Measurements from ENCODE around the gene TPX2. TPM values are rescaled to one million over a fixed set of nuclear protein-coding genes. Genes with fewer than 3 reads are reported as not detected.

The TPX2 gene
- polyA plus RNA-seq, 1 of the 3 experiments (the other 2 are of a cell fraction) = 17.1 TPM

DNA sequence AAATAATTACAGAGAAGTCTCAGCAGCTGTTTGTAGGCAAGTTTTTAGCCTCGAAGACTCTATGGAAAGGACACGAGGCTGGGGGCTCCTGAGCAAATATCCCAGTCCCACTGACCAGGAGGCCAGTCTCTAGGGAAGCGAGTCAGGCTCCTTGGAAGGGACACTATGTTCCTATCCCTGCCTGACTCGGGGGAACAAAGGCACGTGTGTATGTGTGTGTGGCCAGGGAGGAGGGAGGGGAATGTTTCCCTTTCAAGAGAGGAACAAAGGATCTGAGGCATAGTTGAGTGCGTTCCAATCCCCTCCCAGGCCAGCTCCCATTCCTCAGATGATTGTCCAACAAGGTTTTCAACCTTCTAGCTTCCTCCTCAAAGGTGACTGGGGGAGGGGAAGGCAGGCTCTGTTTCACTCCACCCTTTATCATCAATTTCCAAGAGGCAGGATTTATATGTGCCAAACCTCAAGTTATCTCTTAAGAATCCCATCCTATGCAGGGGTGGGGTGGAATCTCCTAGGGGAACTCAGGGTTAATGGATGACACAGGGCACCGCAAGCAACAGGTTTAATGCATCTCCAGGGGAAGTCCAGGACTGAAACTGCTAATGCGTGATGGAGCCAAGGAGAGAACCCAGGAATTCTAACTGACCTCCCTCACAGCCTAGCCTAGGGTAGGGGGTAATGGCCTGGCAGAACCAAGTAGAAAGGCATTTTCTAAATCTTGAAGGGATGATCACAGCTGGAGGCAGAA is 26.4 kb upstream of the TPX2 start (continued):
- TF ChIP-seq, protein P1, sequence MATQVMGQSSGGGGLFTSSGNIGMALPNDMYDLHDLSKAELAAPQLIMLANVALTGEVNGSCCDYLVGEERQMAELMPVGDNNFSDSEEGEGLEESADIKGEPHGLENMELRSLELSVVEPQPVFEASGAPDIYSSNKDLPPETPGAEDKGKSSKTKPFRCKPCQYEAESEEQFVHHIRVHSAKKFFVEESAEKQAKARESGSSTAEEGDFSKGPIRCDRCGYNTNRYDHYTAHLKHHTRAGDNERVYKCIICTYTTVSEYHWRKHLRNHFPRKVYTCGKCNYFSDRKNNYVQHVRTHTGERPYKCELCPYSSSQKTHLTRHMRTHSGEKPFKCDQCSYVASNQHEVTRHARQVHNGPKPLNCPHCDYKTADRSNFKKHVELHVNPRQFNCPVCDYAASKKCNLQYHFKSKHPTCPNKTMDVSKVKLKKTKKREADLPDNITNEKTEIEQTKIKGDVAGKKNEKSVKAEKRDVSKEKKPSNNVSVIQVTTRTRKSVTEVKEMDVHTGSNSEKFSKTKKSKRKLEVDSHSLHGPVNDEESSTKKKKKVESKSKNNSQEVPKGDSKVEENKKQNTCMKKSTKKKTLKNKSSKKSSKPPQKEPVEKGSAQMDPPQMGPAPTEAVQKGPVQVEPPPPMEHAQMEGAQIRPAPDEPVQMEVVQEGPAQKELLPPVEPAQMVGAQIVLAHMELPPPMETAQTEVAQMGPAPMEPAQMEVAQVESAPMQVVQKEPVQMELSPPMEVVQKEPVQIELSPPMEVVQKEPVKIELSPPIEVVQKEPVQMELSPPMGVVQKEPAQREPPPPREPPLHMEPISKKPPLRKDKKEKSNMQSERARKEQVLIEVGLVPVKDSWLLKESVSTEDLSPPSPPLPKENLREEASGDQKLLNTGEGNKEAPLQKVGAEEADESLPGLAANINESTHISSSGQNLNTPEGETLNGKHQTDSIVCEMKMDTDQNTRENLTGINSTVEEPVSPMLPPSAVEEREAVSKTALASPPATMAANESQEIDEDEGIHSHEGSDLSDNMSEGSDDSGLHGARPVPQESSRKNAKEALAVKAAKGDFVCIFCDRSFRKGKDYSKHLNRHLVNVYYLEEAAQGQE (IDR thresholded peaks at IDR 0.05; ENCODE audit: low read depth, low read length) = peak; percentile 63; the same call in 1 of the 2 replicates
- peak; percentile 87 for TF ChIP-seq NFIC (IDR thresholded peaks at IDR 0.05; ENCODE audit: borderline replicate concordance)
- no peak; the same call in 1 of the 2 replicates for TF ChIP-seq POLR2AphosphoS5 (IDR thresholded peaks at IDR 0.05; ENCODE audit: low read depth, low read length)
- TF ChIP-seq TCF12 (IDR thresholded peaks at IDR 0.05) = peak; percentile 71; the same call in 1 of the 2 replicates
- TF ChIP-seq EP300 (IDR thresholded peaks at IDR 0.05; ENCODE audit: borderline replicate concordance in 1 of 2, low read depth in 1 of 2, low read length in 1 of 2) = peak in 1 of 2 experiments; percentile 58; a peak in 1 of 4 replicates
- TF ChIP-seq CHD2 (IDR thresholded peaks at IDR 0.05; ENCODE audit: low read length, partially characterized antibody) = no peak
- TF ChIP-seq, protein P2, sequence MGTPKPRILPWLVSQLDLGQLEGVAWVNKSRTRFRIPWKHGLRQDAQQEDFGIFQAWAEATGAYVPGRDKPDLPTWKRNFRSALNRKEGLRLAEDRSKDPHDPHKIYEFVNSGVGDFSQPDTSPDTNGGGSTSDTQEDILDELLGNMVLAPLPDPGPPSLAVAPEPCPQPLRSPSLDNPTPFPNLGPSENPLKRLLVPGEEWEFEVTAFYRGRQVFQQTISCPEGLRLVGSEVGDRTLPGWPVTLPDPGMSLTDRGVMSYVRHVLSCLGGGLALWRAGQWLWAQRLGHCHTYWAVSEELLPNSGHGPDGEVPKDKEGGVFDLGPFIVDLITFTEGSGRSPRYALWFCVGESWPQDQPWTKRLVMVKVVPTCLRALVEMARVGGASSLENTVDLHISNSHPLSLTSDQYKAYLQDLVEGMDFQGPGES (IDR thresholded peaks at IDR 0.05; ENCODE audit: low read depth, low read length) = no peak
- TF ChIP-seq EZH2phosphoT487 (IDR thresholded peaks at IDR 0.05; ENCODE audit: borderline replicate concordance, low read depth) = no peak
- TF ChIP-seq NRF1 (IDR thresholded peaks at IDR 0.05; ENCODE audit: low read depth, low read length) = no peak

DNA sequence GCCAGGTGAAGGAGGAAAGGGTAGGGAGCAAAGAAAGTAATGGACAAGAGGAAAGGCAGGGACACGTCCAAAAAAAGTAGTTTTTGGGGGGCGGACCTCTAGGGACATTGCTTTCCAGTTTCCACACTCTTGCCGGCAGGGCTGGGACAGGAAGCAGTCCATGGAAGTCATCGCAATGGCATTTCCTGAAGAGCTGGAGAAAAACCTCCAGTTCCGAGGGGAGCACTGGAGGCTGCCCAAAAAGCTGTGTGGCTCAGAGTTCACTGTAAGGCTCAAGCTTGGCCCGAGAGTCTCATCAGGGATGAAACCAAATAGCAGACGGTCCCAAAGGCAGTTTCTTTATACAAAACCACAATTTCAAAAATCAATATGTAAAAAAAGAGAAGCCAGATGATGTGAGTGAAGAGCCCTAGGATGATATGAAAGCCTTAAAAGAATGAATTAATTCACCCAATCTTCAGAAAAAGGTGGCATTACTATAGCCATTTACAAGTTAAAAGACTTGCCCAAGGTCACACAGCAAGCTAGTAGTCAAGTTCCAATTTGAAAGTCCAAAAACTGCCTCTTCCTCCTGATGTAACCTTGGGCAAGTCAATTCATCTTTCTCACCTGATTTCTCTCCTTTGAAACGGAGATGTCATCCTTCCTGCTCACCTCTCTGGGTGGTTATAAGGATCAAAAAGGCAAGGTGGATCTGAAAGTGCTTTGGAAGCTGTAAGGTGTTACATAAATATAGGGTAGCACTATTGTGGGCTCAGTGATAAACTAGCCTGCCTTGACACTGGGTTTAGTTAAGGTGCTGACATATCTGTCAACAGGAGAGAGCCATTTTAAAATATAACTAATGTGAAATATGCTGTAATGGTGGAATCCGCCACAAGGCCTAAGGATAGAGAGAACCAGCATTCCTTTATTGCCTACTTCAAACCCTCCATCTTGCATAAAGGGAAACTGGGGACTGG is 25.5 kb upstream of the TPX2 start:
- Histone ChIP-seq H3K27ac (ENCODE audit: low read depth in 2 of 2, low read length in 1 of 2) (peak overlapping the region; percentile 95 to 99), H3K4me2 (peak overlapping the region; percentile 76), H3K4me3 (ENCODE audit: low read depth in 2 of 2, low read length in 1 of 2) (peak overlapping the region; percentile 17 to 43; a peak in 3 of 4 replicates), H3K9me3 (no peaks in the 10 kb centered on the region), H3K36me3 (replicated peaks in 1 of 2; ENCODE audit: control insufficient read depth in 1 of 2, insufficient read depth in 2 of 2, low read length in 1 of 2) (peaks cover 41 to 58% of the 10 kb centered on the region in 2 experiments), H3K4me1 (ENCODE audit: control insufficient read depth in 1 of 2, insufficient read depth in 2 of 2, low read depth in 1 of 2, low read length in 1 of 2) (peaks cover 38 to 52% of the 10 kb centered on the region in 2 experiments), H4K20me1 (ENCODE audit: insufficient read depth) (no peaks in the 10 kb centered on the region), H3K79me2 (ENCODE audit: insufficient read depth) (peaks cover 88% of the 10 kb centered on the region), H3K9me2 (no peaks in the 10 kb centered on the region), H3K9ac (peak overlapping the region; percentile 78), H3F3A (replicated peaks; ENCODE audit: insufficient read depth) (peaks cover 38% of the 10 kb centered on the region), H2AFZ (ENCODE audit: low read depth) (no peak overlapping the region), H3K27me3 (ENCODE audit: insufficient read depth) (no peaks in the 10 kb centered on the region)
- ChIA-PET CTCF (interaction anchor here (1.0 to 1.9 kb wide), 5 partner anchors 9 to 144 kb away, joined by 3 to 5 read pairs (median 3); partner anchors contain the start of gene BCL2L1), POLR2A (interaction anchor here (0.6 kb wide), 1 partner anchor 10 kb away, joined by 3 read pairs; no protein-coding TSS in a partner anchor)
- 27% methylated on average over 9 of the region's 9 CpGs for WGBS (ENCODE audit: low lambda C conversion rate)
- DNase-seq = no peak
- TF ChIP-seq POLR2AphosphoS5 (IDR thresholded peaks at IDR 0.05; ENCODE audit: low read depth, low read length) (no peak), JUND (IDR thresholded peaks at IDR 0.05) (peak; percentile 93), GABPA (IDR thresholded peaks at IDR 0.05; ENCODE audit: low read depth) (peak; percentile 66; the same call in 1 of the 2 replicates), RXRA (IDR thresholded peaks at IDR 0.05; ENCODE audit: borderline replicate concordance, low read depth) (peak; percentile 93), TCF12 (IDR thresholded peaks at IDR 0.05) (peak; percentile 78), NRF1 (IDR thresholded peaks at IDR 0.05; ENCODE audit: low read depth, low read length) (no peak), RFX5 (IDR thresholded peaks at IDR 0.05; ENCODE audit: low read length) (no peak), EZH2phosphoT487 (IDR thresholded peaks at IDR 0.05; ENCODE audit: borderline replicate concordance, low read depth) (no peak)
- TF ChIP-seq, protein P3, sequence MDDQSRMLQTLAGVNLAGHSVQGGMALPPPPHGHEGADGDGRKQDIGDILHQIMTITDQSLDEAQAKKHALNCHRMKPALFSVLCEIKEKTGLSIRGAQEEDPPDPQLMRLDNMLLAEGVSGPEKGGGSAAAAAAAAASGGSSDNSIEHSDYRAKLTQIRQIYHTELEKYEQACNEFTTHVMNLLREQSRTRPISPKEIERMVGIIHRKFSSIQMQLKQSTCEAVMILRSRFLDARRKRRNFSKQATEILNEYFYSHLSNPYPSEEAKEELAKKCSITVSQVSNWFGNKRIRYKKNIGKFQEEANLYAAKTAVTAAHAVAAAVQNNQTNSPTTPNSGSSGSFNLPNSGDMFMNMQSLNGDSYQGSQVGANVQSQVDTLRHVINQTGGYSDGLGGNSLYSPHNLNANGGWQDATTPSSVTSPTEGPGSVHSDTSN (IDR thresholded peaks at IDR 0.05) = peak; percentile 59
- TF ChIP-seq, protein P4, sequence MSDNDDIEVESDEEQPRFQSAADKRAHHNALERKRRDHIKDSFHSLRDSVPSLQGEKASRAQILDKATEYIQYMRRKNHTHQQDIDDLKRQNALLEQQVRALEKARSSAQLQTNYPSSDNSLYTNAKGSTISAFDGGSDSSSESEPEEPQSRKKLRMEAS (IDR thresholded peaks at IDR 0.05; ENCODE audit: low read depth) = peak; percentile 76; the same call in 1 of the 2 replicates
- TF ChIP-seq, protein P5, sequence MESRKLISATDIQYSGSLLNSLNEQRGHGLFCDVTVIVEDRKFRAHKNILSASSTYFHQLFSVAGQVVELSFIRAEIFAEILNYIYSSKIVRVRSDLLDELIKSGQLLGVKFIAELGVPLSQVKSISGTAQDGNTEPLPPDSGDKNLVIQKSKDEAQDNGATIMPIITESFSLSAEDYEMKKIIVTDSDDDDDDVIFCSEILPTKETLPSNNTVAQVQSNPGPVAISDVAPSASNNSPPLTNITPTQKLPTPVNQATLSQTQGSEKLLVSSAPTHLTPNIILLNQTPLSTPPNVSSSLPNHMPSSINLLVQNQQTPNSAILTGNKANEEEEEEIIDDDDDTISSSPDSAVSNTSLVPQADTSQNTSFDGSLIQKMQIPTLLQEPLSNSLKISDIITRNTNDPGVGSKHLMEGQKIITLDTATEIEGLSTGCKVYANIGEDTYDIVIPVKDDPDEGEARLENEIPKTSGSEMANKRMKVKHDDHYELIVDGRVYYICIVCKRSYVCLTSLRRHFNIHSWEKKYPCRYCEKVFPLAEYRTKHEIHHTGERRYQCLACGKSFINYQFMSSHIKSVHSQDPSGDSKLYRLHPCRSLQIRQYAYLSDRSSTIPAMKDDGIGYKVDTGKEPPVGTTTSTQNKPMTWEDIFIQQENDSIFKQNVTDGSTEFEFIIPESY (IDR thresholded peaks at IDR 0.05; ENCODE audit: borderline replicate concordance, low read depth) = peak; percentile 42; the same call in 1 of the 2 replicates
- TF ChIP-seq, protein P2 (IDR thresholded peaks at IDR 0.05; ENCODE audit: low read depth, low read length) = no peak
